HG02571 (cell line): ENCODE data around the gene POLE.

Source experiments
- ATAC-seq: cut with Tn5 transposase; IDR thresholded peaks from one replicate; pipeline ENCODE4 v1.9.1; 2021; ENCODE audit warnings: mild to moderate bottlenecking, moderate library complexity; ENCODE audit not compliant: unreplicated experiment

POLE gene

GRCh38 chr12:132687211-132688164 is at the start of gene POLE, which contains the start of gene PXMP2:
Gene POLE (minus strand): TSS chr12:132687342. CDS start chr12:132687315, 27 bp downstream.
Gene PXMP2 (plus strand): TSS chr12:132687587. CDS start chr12:132687671, 84 bp downstream.
- ATAC-seq: peak; percentile 94

GRCh38 chr12:132736913-132737312 is 49.8 kb upstream of the POLE start:
- no peak for ATAC-seq

- ATAC-seq: no peak
These were observed 49.2 kb upstream of the POLE start for GRCh38 chr12:132736378-132736777.

GRCh38 chr12:132735496-132735895 is 48.4 kb upstream of the POLE start:
- ATAC-seq: no peak

GRCh38 chr12:132734206-132734605 is 47.1 kb upstream of the POLE start:
- no peak for ATAC-seq

- ATAC-seq: no peak
These were observed 44.4 kb upstream of the POLE start for GRCh38 chr12:132731574-132731973.

GRCh38 chr12:132730353-132730752 is 43.2 kb upstream of the POLE start:
- no peak for ATAC-seq

- ATAC-seq: no peak
These were observed 42.6 kb upstream of the POLE start for GRCh38 chr12:132729541-132730320.

GRCh38 chr12:132728502-132728901 is 41.4 kb upstream of the POLE start:
- ATAC-seq: no peak

- no peak for ATAC-seq
These were observed 40.1 kb upstream of the POLE start for GRCh38 chr12:132727091-132727794.

GRCh38 chr12:132726386-132726785 is 39.2 kb upstream of the POLE start:
- no peak for ATAC-seq

GRCh38 chr12:132724506-132725241 is 37.5 kb upstream of the POLE start:
- no peak for ATAC-seq

- ATAC-seq: no peak
These were observed 36.6 kb upstream of the POLE start for GRCh38 chr12:132723764-132724140.

GRCh38 chr12:132723015-132723763 is 36.0 kb upstream of the POLE start:
- ATAC-seq: no peak

GRCh38 chr12:132720606-132721345 is 33.6 kb upstream of the POLE start:
- ATAC-seq: no peak

GRCh38 chr12:132719954-132720324 is 32.8 kb upstream of the POLE start:
- no peak for ATAC-seq

GRCh38 chr12:132719141-132719953 is 32.2 kb upstream of the POLE start:
- no peak for ATAC-seq

GRCh38 chr12:132718644-132719043 is 31.5 kb upstream of the POLE start:
- no peak for ATAC-seq
